Chondrocyte (in vitro differentiated cells): Measurements from ENCODE around the gene PIGS. TPM values are rescaled to one million over a fixed set of nuclear protein-coding genes. Genes with fewer than 3 reads are reported as not detected.

ENCODE experiments used
- DNase-seq: peaks from one replicate; pipeline ENCODE4 v3.0.0; 2021; ENCODE audit warnings: mixed read lengths, low spot score
- H3K27ac Mint-ChIP-seq: one replicate; pipeline ENCODE4 v1.8.0; 2021; ENCODE audit warnings: mild to moderate bottlenecking, moderate library complexity, mixed read lengths; ENCODE audit not compliant: unreplicated experiment
- H3K27me3 Mint-ChIP-seq: 2 replicates; pipeline ENCODE4 v1.8.0; 2021; ENCODE audit warnings: low read depth, mixed read lengths
- H3K36me3 Mint-ChIP-seq: 2 replicates; pipeline ENCODE4 v1.8.0; 2021; ENCODE audit warnings: low read depth, mixed read lengths
- H3K4me1 Mint-ChIP-seq: 2 replicates; pipeline ENCODE4 v1.8.0; 2021; ENCODE audit warnings: low read depth, mild to moderate bottlenecking, mixed read lengths
- H3K4me3 Mint-ChIP-seq: one replicate; pipeline ENCODE4 v1.8.0; 2021; ENCODE audit warnings: mild to moderate bottlenecking, moderate library complexity, mixed read lengths; ENCODE audit not compliant: unreplicated experiment
- H3K9me3 Mint-ChIP-seq: 2 replicates; pipeline ENCODE4 v1.8.0; 2021; ENCODE audit warnings: low read depth, mixed read lengths
- CTCF ChIP-seq: fragments of 200-600 bp; sonication (generic); IDR thresholded peaks from 2 replicates; pipeline ENCODE4 v1.5.0; 2021; ENCODE audit warnings: antibody characterized with exemption, mild to moderate bottlenecking, moderate library complexity
- total RNA-seq: library from RNA; stranded (reverse); gene quantifications from 3 replicates; pipeline ENCODE4 v1.2.1, GENCODE V29; 2021

The PIGS gene
- total RNA-seq, 1 donor from 2014 or later = 62.9 TPM

GRCh38 chr17:28599311-28600184 lies 28.2 kb upstream of the PIGS start:
- Mint-ChIP-seq H3K27ac (peak overlapping the region; percentile 97), H3K9me3 (no peaks in the 10 kb centered on the region), H3K4me3 (peak overlapping the region; percentile 86), H3K36me3 (no peaks in the 10 kb centered on the region), H3K27me3 (no peaks in the 10 kb centered on the region), H3K4me1 (peaks cover 21% of the 10 kb centered on the region)
- no peak for TF ChIP-seq CTCF
- DNase-seq = no peak

- H3K27me3 Mint-ChIP-seq = no peaks in the 10 kb centered on the region
- H3K4me3 Mint-ChIP-seq = peak within 1 kb of the TSS; percentile 86
- H3K36me3 Mint-ChIP-seq = no peaks in the 10 kb centered on the region
- H3K9me3 Mint-ChIP-seq = no peaks in the 10 kb centered on the region
- DNase-seq = peak; percentile 96
- peak within 1 kb of the TSS; percentile 97 for H3K27ac Mint-ChIP-seq
- H3K4me1 Mint-ChIP-seq = peaks cover 21% of the 10 kb centered on the region
- no peak for TF ChIP-seq CTCF
Measured at GRCh38 chr17:28598799-28599310, 27.5 kb upstream of the PIGS start, which contains the start of gene SPAG5. TSS of gene SPAG5 (minus strand) at chr17:28599025. CDS start at chr17:28598946, 79 bp downstream.

- H3K27ac Mint-ChIP-seq = peak overlapping the region; percentile 97
- DNase-seq = no peak
- no peaks in the 10 kb centered on the region for H3K27me3 Mint-ChIP-seq
- H3K9me3 Mint-ChIP-seq = no peaks in the 10 kb centered on the region
- no peak for TF ChIP-seq CTCF
- peaks cover 21% of the 10 kb centered on the region for H3K4me1 Mint-ChIP-seq
- no peaks in the 10 kb centered on the region for H3K36me3 Mint-ChIP-seq
- H3K4me3 Mint-ChIP-seq = peak overlapping the region; percentile 86
Measured at GRCh38 chr17:28598389-28598788, 27.1 kb upstream of the PIGS start.

GRCh38 chr17:28597606-28598383 lies 26.5 kb upstream of the PIGS start:
- no peak for TF ChIP-seq CTCF
- H3K4me3 Mint-ChIP-seq = peak overlapping the region; percentile 86
- no peak for DNase-seq
- no peak overlapping the region for H3K27ac Mint-ChIP-seq
- peaks cover 21% of the 10 kb centered on the region for H3K4me1 Mint-ChIP-seq
- H3K36me3 Mint-ChIP-seq = no peaks in the 10 kb centered on the region
- no peaks in the 10 kb centered on the region for H3K27me3 Mint-ChIP-seq
- H3K9me3 Mint-ChIP-seq = no peaks in the 10 kb centered on the region

- TF ChIP-seq CTCF = no peak
- H3K4me3 Mint-ChIP-seq = no peak overlapping the region
Measured at GRCh38 chr17:28592260-28592659, 20.9 kb upstream of the PIGS start.

More at GRCh38 chr17:28592260-28592659, 20.9 kb upstream of the PIGS start:
- Mint-ChIP-seq H3K27me3 (no peaks in the 10 kb centered on the region), H3K36me3 (peaks cover 8% of the 10 kb centered on the region), H3K9me3 (no peaks in the 10 kb centered on the region), H3K27ac (no peak overlapping the region), H3K4me1 (no peaks in the 10 kb centered on the region)
- no peak for DNase-seq
